ENCODE measurements around the gene CD2AP.
A peak's percentile ranks its signal among the peaks of the same experiment; 100 is the strongest.
"Not testable (repeated sequence)": the region's sequence is repeated elsewhere in the genome, so short reads cannot be mapped to it uniquely, and the experiment has no call there.

CD2AP gene

DNA sequence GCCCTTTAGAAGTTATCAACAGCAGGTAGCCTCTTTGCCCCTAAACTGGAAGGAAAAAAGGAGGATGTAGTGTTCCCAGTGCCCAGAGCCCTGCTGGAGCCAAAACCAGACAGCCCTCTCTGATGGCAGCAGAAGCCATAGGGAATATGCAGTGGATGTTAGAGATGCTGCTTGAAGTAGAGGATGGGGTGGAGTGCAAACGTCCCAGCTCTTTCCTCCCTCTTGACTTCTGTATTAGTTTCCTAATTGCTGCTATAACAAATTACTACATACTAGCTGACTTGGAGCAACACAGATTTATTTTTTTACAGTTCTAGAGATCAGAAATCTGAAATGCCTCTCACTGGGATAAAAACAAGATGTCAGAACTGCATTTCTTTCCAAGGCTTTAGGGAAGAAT lies 12.5 kb upstream of the CD2AP start:
- Histone ChIP-seq H3K36me3 (ENCODE audit: insufficient read depth, low read length) (no peaks in the 10 kb centered on the region), H3K27me3 (ENCODE audit: insufficient read depth, low read length) (no peaks in the 10 kb centered on the region), H3K27ac (ENCODE audit: low read depth, low read length) (no peak overlapping the region), H3K4me3 (ENCODE audit: low read depth, low read length) (no peak overlapping the region), H3K79me2 (ENCODE audit: control insufficient read depth, insufficient read depth, low read length, unreplicated experiment) (no peaks in the 10 kb centered on the region), H3K4me1 (ENCODE audit: control insufficient read depth, insufficient read depth, low read length, unreplicated experiment) (no peaks in the 10 kb centered on the region), H2AFZ (ENCODE audit: low read length, unreplicated experiment) (no peak overlapping the region)

DNA sequence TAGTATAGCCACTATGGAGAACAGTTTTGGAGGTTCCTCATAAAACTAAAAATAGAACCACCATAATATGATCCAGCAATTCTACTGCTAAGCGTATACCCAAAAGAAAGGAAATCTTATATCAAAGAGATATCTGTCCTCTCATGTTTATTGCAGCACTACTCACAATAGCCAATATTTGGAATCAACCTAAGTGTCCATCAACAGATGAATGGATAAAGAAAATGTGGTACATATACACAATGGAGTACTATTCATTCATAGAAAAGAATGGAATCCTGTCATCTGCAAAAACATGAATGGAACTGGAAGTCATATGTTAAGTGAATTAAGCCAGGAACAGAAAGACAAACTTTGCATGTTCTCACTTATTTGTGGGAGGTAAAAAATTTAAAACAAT lies 5.7 kb upstream of the CD2AP start:
- Histone ChIP-seq H3K4me1 (ENCODE audit: control insufficient read depth, insufficient read depth, low read length, unreplicated experiment) (no peaks in the 10 kb centered on the region), H3K27me3 (ENCODE audit: insufficient read depth, low read length) (no peaks in the 10 kb centered on the region), H3K36me3 (ENCODE audit: insufficient read depth, low read length) (no peaks in the 10 kb centered on the region), H2AFZ (ENCODE audit: low read length, unreplicated experiment) (no peak overlapping the region), H3K79me2 (ENCODE audit: control insufficient read depth, insufficient read depth, low read length, unreplicated experiment) (no peaks in the 10 kb centered on the region), H3K27ac (ENCODE audit: low read depth, low read length) (no peak overlapping the region), H3K4me3 (ENCODE audit: low read depth, low read length) (no peak overlapping the region)

DNA sequence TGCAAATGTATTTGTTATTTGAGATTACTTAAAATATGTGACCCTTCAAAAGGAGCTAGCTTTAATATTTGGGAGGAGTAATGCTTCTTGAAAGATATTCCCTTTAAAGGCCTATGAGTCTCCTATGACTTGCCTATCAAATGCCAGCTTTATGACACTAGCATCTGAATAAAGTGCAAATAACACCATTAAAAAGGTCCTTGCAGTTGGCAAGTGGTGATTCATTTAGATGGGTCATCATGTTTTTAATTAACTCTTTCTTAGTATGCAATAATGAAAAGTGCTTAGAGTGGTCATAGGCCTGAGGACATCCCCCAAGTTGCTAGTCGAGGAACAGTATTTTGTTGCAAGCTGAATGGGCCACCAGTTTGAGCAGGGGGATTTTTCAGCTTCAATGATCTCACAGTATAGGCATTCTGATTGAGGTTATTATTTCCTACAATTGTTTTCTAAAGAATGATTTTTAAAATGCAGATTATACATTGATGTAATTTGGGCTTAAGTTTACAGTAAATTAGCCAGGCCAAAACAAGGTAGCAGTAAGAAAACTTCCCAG lies 3.7 kb upstream of the CD2AP start:
- Histone ChIP-seq H3K79me2 (ENCODE audit: control insufficient read depth, insufficient read depth, low read length, unreplicated experiment) (peaks cover 9% of the 10 kb centered on the region), H3K27me3 (ENCODE audit: insufficient read depth, low read length) (no peaks in the 10 kb centered on the region), H2AFZ (ENCODE audit: low read length, unreplicated experiment) (no peak overlapping the region), H3K4me1 (ENCODE audit: control insufficient read depth, insufficient read depth, low read length, unreplicated experiment) (no peaks in the 10 kb centered on the region), H3K36me3 (ENCODE audit: insufficient read depth, low read length) (no peaks in the 10 kb centered on the region), H3K4me3 (ENCODE audit: low read depth, low read length) (no peak overlapping the region), H3K27ac (ENCODE audit: low read depth, low read length) (no peak overlapping the region)

DNA sequence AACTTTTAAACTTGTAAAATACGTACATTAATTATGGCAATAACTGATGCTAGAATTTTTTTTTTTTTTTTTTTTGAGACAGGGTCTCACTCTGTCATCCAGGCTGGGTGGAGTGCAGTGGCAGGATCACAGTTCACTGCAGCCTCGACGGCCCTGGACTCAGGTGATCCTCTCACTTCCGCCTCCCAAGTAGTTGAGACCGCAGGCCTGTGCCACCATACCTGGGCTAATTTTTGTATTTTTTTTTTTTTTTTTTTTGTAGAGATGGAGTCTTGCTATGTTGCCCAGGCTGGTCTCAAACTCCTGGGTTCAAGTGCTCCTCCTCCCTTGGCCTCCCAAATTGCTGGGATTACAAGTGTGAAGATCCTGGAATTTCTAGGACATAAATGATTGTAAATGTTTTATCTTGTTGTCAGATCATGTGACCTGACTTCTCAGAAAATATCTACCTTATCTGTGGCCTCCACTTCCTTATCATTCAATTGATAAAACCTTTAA lies 2.2 kb upstream of the CD2AP start:
- Histone ChIP-seq H3K27ac (ENCODE audit: low read depth, low read length) (no peak overlapping the region), H2AFZ (ENCODE audit: low read length, unreplicated experiment) (no peak overlapping the region), H3K4me3 (ENCODE audit: low read depth, low read length) (no peak overlapping the region), H3K27me3 (ENCODE audit: insufficient read depth, low read length) (no peaks in the 10 kb centered on the region), H3K79me2 (ENCODE audit: control insufficient read depth, insufficient read depth, low read length, unreplicated experiment) (peaks cover 24% of the 10 kb centered on the region), H3K4me1 (ENCODE audit: control insufficient read depth, insufficient read depth, low read length, unreplicated experiment) (peaks cover 8% of the 10 kb centered on the region), H3K36me3 (ENCODE audit: insufficient read depth, low read length) (no peaks in the 10 kb centered on the region)

DNA sequence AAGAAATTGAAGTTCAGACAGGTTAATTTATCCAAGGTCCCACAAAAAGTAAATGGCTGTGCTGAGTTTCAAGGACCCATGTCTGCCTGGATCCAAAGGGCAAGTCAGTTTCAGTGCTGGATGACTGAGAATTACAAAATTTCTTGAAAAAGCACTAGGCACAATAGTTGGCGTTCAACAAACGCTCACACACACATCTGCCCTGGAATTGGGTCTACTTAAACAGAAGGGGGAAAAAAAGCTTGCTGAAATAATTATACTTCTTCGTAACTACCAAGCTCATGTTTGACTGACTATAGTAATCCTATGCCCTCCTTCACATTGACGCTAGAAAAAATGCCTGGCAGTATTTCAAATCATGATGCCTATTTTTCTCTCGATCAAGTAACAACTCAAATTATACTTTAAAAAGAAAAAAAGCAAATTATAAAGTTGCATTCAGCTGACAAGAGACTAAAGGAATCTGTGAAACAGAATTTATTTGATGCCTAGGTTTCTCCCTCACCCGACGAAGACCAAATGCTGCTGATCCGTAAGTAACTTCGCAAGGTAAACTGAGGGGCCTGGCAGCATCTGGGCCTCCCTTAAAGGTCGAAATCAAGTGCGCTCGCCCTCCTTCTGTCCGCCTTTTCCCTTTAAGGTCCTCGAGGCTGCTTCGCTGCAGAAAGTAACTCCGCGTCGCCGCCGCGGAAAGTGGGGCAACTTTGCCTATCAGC lies 650 bp upstream of the CD2AP start:
- H3K4me1 ChIP-seq (ENCODE audit: control insufficient read depth, insufficient read depth, low read length, unreplicated experiment) = peaks cover 14% of the 10 kb centered on the region
- H3K79me2 ChIP-seq (ENCODE audit: control insufficient read depth, insufficient read depth, low read length, unreplicated experiment) = peaks cover 39% of the 10 kb centered on the region
- H3K4me3 ChIP-seq (ENCODE audit: low read depth, low read length) = peak overlapping the region; percentile 94
- no peak overlapping the region for H3K27ac ChIP-seq (ENCODE audit: low read depth, low read length)
- H3K27me3 ChIP-seq (ENCODE audit: insufficient read depth, low read length) = no peaks in the 10 kb centered on the region
- no peaks in the 10 kb centered on the region for H3K36me3 ChIP-seq (ENCODE audit: insufficient read depth, low read length)
- peak overlapping the region; percentile 94 for H2AFZ ChIP-seq (ENCODE audit: low read length, unreplicated experiment)

DNA sequence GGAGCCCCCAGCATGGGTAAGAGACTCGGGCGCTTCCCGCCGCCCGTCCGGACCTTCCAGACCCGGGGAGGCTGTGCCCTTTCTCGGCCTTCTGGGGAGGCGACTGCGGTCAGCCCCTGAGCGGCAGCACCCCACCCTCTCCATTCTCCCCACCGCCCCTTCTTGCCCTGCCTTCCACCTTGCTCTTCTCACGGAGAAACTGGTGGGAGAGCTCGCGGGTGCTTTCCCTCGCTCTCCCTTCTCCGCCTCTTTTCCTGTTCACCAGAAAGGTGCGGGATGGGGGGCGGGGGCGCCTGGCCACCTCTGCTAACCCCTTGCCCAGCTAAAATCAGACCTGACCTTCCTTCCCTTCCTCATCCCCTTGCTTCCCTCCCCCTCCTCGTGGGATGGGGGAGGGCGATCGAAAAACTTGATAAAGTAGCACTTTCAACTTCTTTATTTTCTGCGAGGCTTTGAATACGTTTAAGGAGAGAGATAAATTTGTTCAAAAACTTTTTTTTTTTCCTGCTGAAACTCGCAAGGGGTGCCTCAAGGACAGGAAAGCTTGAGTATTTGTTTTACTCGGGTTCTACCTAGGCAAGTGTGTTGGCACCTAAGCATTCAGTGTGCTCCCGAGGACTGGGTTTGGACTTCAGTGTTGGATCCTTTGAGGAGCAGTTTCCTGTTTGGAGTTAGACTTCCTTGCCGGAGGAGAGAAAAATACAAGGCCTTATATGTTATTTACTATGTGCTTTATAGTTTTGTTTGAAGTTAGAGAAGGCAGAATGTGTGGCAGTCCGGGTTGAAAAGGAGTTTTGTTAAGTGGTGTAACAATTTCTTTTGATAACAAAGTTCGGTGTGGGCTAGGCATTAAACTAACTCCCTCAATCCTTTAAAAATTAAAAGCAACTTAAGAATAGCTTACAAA lies 897 bp downstream of the CD2AP start:
- Histone ChIP-seq H2AFZ (ENCODE audit: low read length, unreplicated experiment) (peak overlapping the region; percentile 79), H3K79me2 (ENCODE audit: control insufficient read depth, insufficient read depth, low read length, unreplicated experiment) (peaks cover 53% of the 10 kb centered on the region), H3K4me1 (ENCODE audit: control insufficient read depth, insufficient read depth, low read length, unreplicated experiment) (peaks cover 20% of the 10 kb centered on the region), H3K4me3 (ENCODE audit: low read depth, low read length) (peak overlapping the region; percentile 94), H3K27me3 (ENCODE audit: insufficient read depth, low read length) (no peaks in the 10 kb centered on the region), H3K27ac (ENCODE audit: low read depth, low read length) (peak overlapping the region; percentile 85), H3K36me3 (ENCODE audit: insufficient read depth, low read length) (no peaks in the 10 kb centered on the region)

DNA sequence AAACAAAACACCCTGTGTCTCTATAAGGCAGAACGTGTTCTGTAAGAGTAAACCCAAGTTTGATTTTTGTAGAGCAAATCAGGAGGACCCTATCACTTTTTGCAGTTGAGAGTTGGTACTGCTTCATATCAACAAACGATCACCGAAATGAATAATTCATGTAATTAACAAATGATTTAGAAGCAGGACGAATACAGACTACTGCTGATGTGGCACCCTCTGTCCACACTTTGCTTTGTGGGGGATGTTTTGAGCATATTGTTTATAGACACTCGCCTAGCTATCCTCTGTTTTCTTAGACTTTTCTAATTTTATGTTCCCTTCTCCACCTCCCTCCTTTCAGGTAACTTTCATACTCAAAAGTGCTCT lies 1.5 kb downstream of the CD2AP start:
- Histone ChIP-seq H3K27me3 (ENCODE audit: insufficient read depth, low read length) (no peaks in the 10 kb centered on the region), H2AFZ (ENCODE audit: low read length, unreplicated experiment) (peak overlapping the region; percentile 79), H3K4me1 (ENCODE audit: control insufficient read depth, insufficient read depth, low read length, unreplicated experiment) (peaks cover 26% of the 10 kb centered on the region), H3K79me2 (ENCODE audit: control insufficient read depth, insufficient read depth, low read length, unreplicated experiment) (peaks cover 58% of the 10 kb centered on the region), H3K36me3 (ENCODE audit: insufficient read depth, low read length) (no peaks in the 10 kb centered on the region), H3K27ac (ENCODE audit: low read depth, low read length) (peak overlapping the region; percentile 85), H3K4me3 (ENCODE audit: low read depth, low read length) (peak overlapping the region; percentile 94)

DNA sequence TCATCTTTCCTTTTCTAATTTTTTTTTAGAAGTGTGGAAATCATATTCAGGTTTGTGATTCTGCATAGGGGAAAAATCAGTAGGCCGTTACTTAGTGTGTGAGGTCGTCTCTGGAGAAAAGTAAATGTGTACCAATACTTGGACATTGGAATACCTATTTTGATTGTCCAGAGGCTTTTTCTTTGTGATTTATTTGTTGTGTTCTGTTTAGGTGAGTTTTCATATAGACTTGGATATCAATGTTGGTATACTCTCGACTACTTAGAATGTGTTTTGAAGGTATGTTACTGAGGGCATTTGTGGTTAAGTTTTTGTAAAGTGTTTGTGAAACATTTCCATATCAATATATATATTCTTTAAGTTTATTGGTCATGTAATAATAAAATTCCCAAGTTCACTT lies 2.3 kb downstream of the CD2AP start:
- Histone ChIP-seq H3K4me1 (ENCODE audit: control insufficient read depth, insufficient read depth, low read length, unreplicated experiment) (peaks cover 34% of the 10 kb centered on the region), H3K27ac (ENCODE audit: low read depth, low read length) (no peak overlapping the region)

DNA sequence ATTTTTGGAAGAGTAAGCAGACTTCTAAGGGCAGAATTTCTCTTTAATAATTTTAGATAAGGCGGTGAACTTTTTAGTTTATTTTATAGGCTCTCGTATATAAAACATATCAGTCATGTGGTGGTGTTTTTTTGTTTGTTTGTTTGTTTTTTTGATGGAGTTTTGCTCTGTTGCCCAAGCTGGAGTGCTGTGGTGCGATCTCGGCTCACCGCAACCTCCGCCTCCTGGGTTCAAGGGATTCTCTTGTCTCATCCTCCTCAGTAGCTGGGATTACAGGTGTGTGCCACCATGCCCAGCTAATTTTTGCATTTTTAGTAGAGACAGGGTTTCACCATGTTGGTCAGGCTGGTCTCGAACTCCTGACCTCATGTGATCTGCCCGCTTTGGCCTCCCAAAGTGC lies 3.6 kb downstream of the CD2AP start:
- H3K79me2 ChIP-seq (ENCODE audit: control insufficient read depth, insufficient read depth, low read length, unreplicated experiment) = peaks cover 69% of the 10 kb centered on the region
- not testable (repeated sequence) for H3K27me3 ChIP-seq (ENCODE audit: insufficient read depth, low read length); H3K4me3 ChIP-seq (ENCODE audit: low read depth, low read length); H2AFZ ChIP-seq (ENCODE audit: low read length, unreplicated experiment); H3K36me3 ChIP-seq (ENCODE audit: insufficient read depth, low read length); H3K27ac ChIP-seq (ENCODE audit: low read depth, low read length)
- H3K4me1 ChIP-seq (ENCODE audit: control insufficient read depth, insufficient read depth, low read length, unreplicated experiment) = peaks cover 46% of the 10 kb centered on the region

More for the DNA sequence above, 2.3 kb downstream of the CD2AP start:
- H3K36me3 ChIP-seq (ENCODE audit: insufficient read depth, low read length) = no peaks in the 10 kb centered on the region
- H3K4me3 ChIP-seq (ENCODE audit: low read depth, low read length) = peak overlapping the region; percentile 94
- H2AFZ ChIP-seq (ENCODE audit: low read length, unreplicated experiment) = no peak overlapping the region
- peaks cover 60% of the 10 kb centered on the region for H3K79me2 ChIP-seq (ENCODE audit: control insufficient read depth, insufficient read depth, low read length, unreplicated experiment)
- H3K27me3 ChIP-seq (ENCODE audit: insufficient read depth, low read length) = no peaks in the 10 kb centered on the region

DNA sequence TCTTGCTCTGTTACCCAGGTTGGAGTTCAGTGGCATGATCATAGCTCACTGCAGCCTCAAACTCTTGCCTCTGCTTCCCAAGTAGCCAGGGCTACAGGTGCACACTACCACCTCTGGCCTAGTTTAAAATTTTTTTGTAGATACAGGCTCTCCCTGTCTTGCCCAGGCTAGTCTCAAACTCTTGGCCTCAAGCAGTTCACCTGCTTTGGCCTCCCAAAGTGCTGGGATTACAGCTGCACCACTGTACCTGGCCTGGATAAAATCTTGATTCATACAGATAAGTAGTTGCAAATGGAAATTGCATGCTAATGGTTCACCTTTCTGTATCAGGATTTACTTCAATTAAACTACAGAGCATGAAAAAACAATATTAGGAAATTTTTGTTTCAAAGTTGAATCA lies 4.2 kb downstream of the CD2AP start:
- H3K4me1 ChIP-seq (ENCODE audit: control insufficient read depth, insufficient read depth, low read length, unreplicated experiment) = peaks cover 50% of the 10 kb centered on the region
- peaks cover 75% of the 10 kb centered on the region for H3K79me2 ChIP-seq (ENCODE audit: control insufficient read depth, insufficient read depth, low read length, unreplicated experiment)
- H3K4me3 ChIP-seq (ENCODE audit: low read depth, low read length) = no peak overlapping the region
- no peaks in the 10 kb centered on the region for H3K36me3 ChIP-seq (ENCODE audit: insufficient read depth, low read length)
- no peak overlapping the region for H3K27ac ChIP-seq (ENCODE audit: low read depth, low read length)
- H2AFZ ChIP-seq (ENCODE audit: low read length, unreplicated experiment) = no peak overlapping the region
- H3K27me3 ChIP-seq (ENCODE audit: insufficient read depth, low read length) = no peaks in the 10 kb centered on the region
